Thyroid gland (tissue), 4 donors: ENCODE results near the gene REV3L.

ENCODE experiments used
- POLR2A ChIP-seq, 2 donors: fragments of 450-650 bp; IDR thresholded peaks; one replicate each; pipeline ENCODE4 v1.6.1; 2017; ENCODE audit warnings: antibody characterized with exemption in 2 of 2, mild to moderate bottlenecking in 2 of 2, moderate library complexity in 1 of 2
- TF ChIP-seq, protein P1 (sequence below), 6 experiments: fragments of 200-600 bp in 3 of 6; fragments of 450-650 bp in 3 of 6; sonication (generic) in 3 of 6; IDR thresholded peaks; one replicate each; pipeline ENCODE4 v1.5.1; 2016 to 2019; ENCODE audit warnings: antibody characterized with exemption in 6 of 6, mild to moderate bottlenecking in 2 of 6, inconsistent platforms in 1 of 6, moderate library complexity in 1 of 6

GRCh38 chr6:111307275-111307858 is 175.7 kb downstream of the REV3L start:
- TF ChIP-seq, protein P1, sequence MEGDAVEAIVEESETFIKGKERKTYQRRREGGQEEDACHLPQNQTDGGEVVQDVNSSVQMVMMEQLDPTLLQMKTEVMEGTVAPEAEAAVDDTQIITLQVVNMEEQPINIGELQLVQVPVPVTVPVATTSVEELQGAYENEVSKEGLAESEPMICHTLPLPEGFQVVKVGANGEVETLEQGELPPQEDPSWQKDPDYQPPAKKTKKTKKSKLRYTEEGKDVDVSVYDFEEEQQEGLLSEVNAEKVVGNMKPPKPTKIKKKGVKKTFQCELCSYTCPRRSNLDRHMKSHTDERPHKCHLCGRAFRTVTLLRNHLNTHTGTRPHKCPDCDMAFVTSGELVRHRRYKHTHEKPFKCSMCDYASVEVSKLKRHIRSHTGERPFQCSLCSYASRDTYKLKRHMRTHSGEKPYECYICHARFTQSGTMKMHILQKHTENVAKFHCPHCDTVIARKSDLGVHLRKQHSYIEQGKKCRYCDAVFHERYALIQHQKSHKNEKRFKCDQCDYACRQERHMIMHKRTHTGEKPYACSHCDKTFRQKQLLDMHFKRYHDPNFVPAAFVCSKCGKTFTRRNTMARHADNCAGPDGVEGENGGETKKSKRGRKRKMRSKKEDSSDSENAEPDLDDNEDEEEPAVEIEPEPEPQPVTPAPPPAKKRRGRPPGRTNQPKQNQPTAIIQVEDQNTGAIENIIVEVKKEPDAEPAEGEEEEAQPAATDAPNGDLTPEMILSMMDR (IDR thresholded peaks at IDR 0.05): no peak
- no peak for TF ChIP-seq POLR2A (IDR thresholded peaks at IDR 0.05)
